WERI-Rb-1 (cell line): ENCODE results near the gene OS9.

Source experiments
- DNase-seq: peaks from one replicate; pipeline ENCODE4 v3.0.0-alpha.2; 2020
- H3K27ac ChIP-seq: fragments of 250-450 bp; sonication (Bioruptor Pico); 2 replicates; pipeline ENCODE4 v1.5.1; 2020; ENCODE audit warnings: mild to moderate bottlenecking, moderate library complexity
- H3K27me3 ChIP-seq: fragments of 250-450 bp; sonication (Bioruptor Pico); 2 replicates; pipeline ENCODE4 v1.5.1; 2021; ENCODE audit warnings: mild to moderate bottlenecking, low read depth, moderate library complexity; ENCODE audit not compliant: insufficient read depth, severe bottlenecking
- H3K36me3 ChIP-seq: fragments of 250-450 bp; sonication (Bioruptor Pico); 2 replicates; pipeline ENCODE4 v1.5.1; 2020; ENCODE audit warnings: mild to moderate bottlenecking, moderate library complexity
- H3K4me3 ChIP-seq: 2 replicates; pipeline ENCODE4 v1.5.1; 2011; ENCODE audit warnings: low read depth, mild to moderate bottlenecking, control low read depth, low read length
- H3K9me3 ChIP-seq: fragments of 250-450 bp; sonication (Bioruptor Pico); 2 replicates; pipeline ENCODE4 v1.5.1; 2021; ENCODE audit warnings: mild to moderate bottlenecking, moderate library complexity; ENCODE audit not compliant: severe bottlenecking
- TF ChIP-seq, protein P1 (sequence below): IDR thresholded peaks from 2 replicates; pipeline ENCODE4 v1.5.1; 2011; ENCODE audit warnings: low read depth, mild to moderate bottlenecking, control low read depth, inconsistent platforms, low read length

The OS9 gene

DNA sequence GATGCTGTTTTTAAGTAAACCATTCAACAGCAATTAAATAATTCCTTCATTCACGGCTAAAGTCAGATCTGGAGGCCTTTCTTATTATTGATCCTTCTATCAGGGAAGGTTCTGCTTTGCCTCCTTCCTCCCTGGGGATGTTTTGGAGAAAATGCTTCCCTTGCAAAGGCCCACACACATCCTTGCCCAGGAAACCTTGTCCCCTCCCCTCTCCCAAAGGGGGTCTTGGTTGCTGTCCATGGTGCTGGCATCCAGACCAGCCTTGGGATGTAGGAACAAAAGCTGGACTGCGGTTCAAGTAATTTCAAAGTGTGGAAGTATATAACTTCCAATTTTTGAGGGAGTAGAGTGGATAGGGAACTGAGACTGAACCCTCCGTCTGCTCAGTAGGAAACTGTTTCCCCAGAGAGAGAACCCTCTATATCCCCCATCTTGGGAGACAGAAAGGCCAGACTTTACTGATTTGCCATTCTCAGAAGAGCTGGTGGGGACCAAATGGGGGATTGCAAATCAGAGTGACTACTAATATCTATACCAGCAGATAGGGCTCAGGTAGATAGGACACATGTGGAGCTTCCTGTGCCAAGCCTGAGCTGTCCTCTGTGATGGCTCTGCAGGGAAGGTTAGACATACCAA is 66.5 kb downstream of the OS9 start:
- Histone ChIP-seq H3K27me3 (no peaks in the 10 kb centered on the region), H3K36me3 (peaks cover 72% of the 10 kb centered on the region), H3K4me3 (no peak overlapping the region), H3K9me3 (no peaks in the 10 kb centered on the region), H3K27ac (no peak overlapping the region)
- no peak for DNase-seq
- TF ChIP-seq, protein P1, sequence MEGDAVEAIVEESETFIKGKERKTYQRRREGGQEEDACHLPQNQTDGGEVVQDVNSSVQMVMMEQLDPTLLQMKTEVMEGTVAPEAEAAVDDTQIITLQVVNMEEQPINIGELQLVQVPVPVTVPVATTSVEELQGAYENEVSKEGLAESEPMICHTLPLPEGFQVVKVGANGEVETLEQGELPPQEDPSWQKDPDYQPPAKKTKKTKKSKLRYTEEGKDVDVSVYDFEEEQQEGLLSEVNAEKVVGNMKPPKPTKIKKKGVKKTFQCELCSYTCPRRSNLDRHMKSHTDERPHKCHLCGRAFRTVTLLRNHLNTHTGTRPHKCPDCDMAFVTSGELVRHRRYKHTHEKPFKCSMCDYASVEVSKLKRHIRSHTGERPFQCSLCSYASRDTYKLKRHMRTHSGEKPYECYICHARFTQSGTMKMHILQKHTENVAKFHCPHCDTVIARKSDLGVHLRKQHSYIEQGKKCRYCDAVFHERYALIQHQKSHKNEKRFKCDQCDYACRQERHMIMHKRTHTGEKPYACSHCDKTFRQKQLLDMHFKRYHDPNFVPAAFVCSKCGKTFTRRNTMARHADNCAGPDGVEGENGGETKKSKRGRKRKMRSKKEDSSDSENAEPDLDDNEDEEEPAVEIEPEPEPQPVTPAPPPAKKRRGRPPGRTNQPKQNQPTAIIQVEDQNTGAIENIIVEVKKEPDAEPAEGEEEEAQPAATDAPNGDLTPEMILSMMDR: no peak

DNA sequence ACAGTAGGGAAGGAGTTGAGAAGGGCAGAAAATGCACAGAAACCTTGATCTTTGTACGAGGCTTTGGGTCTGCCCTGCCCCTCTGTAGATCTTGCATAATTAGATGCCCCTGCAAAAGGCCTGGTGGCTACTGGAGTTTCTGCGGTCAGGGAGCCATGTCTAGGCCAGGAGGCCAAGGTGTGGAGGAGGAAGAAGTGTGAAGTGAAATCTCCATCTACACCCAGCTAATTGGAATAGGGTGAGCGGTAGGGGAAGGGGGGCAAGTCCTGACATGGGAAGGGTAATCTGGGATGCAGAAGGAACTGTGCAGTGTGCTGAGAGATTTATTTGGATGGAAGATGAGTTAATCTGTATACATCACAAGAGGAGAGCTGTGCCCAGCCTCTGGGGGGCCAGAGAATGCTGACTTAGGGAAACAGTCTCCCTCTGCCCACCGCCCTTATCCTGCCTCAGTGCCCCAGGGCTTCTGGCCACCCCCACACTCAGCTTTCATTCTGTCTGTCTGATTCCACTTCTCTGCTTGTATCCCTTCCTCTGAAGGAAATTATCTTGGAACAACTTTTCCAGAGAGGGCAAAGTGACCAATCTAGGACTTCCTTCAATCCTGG is 67.6 kb downstream of the OS9 start:
- TF ChIP-seq, protein P1: no peak
- peaks cover 76% of the 10 kb centered on the region for H3K36me3 ChIP-seq
- H3K27me3 ChIP-seq: no peaks in the 10 kb centered on the region
- DNase-seq: peak; percentile 39
- no peak overlapping the region for H3K4me3 ChIP-seq
- no peaks in the 10 kb centered on the region for H3K9me3 ChIP-seq
- peak overlapping the region; percentile 94 for H3K27ac ChIP-seq

DNA sequence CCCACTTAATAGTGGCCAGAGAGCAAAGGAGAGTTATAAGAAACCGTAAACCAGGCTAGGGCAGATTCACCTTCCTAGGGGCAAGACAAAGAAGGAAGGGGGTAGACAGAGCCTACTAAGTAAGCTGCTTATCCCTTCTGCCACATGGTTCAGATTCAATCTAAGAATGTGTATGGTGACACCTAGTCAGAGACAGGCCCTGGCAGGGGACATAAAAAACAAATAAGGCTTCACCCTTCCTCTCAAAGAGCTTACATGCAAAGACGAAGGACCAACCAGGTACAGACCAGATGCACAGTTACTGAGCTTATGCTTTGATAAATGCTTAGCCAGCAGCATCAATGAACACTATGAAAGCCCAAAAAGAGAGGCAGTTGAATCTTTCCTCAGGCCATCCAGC is 68.5 kb downstream of the OS9 start:
- TF ChIP-seq, protein P1: no peak

DNA sequence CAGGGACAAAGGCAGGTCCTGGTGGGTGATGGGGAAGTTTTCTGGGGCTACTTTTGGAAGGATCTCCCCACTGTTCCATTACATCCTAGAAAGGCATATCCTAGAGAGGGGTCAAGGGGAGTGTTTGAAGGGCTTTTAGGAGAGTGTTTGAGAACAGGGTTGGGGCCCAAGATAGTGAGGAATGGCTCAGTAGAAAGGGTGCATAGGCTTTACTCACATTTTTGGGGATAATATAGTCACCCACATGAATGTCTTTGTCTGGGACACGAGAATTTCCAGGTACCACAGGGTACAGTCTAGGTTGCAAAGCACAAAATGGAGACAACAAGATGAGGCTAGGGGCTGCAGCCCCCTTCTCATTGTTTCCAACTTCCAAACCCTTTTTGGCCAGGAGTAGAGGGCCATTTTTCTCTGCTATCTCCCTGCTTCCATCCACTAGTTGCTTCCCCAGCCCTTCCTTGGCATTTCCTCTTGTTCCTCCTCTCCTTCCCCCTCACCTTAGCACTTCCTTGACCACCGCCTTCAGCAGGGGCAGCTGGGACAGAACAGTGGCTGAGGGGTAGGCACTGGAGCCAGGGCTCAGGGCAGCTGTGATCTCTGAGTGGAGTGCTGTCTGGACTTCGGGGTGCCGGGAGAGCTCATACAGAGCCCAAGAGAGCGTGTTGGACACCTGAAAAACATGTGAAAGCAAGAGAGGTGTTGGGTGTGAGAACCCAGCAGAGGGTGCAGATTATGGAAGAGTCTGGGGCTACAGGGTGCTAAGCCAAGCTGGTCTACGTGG is 70.1 kb downstream of the OS9 start:
- Histone ChIP-seq H3K36me3 (peaks cover 76% of the 10 kb centered on the region), H3K4me3 (no peak overlapping the region), H3K27me3 (no peaks in the 10 kb centered on the region), H3K9me3 (no peaks in the 10 kb centered on the region), H3K27ac (peak overlapping the region; percentile 94)
- TF ChIP-seq, protein P1: no peak
- DNase-seq: no peak

More for the DNA sequence above, 68.5 kb downstream of the OS9 start:
- DNase-seq: peak; percentile 68
- no peaks in the 10 kb centered on the region for H3K27me3 ChIP-seq
- H3K27ac ChIP-seq: peak overlapping the region; percentile 94
- peaks cover 76% of the 10 kb centered on the region for H3K36me3 ChIP-seq
- H3K4me3 ChIP-seq: 0 out of 2 replicates have a peak overlapping the region, but pooled peaks have one; percentile 17
- H3K9me3 ChIP-seq: no peaks in the 10 kb centered on the region

DNA sequence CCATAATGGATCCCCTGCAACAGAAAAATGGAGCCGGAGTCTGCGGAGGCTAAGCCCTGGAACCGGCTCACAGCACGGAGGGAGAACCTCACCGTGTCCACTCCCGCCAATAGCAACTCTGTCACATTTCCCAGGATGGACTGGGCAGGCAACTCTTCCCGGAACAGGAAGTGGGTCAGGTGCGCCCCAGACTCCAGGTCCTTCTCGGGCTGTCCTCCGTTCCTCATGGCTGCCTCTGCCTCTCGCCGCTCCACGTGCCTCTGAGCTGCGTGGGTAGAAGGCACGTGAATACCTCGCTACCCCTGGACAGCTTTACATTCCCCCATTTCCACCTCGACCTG is 70.7 kb downstream of the OS9 start:
- DNase-seq: no peak
- Histone ChIP-seq H3K27me3 (no peaks in the 10 kb centered on the region), H3K9me3 (no peaks in the 10 kb centered on the region), H3K36me3 (peaks cover 78% of the 10 kb centered on the region), H3K4me3 (no peak overlapping the region), H3K27ac (peak overlapping the region; percentile 94)
- TF ChIP-seq, protein P1: no peak
